Measurements from ENCODE around the gene WBP2NL.

The WBP2NL gene

DNA sequence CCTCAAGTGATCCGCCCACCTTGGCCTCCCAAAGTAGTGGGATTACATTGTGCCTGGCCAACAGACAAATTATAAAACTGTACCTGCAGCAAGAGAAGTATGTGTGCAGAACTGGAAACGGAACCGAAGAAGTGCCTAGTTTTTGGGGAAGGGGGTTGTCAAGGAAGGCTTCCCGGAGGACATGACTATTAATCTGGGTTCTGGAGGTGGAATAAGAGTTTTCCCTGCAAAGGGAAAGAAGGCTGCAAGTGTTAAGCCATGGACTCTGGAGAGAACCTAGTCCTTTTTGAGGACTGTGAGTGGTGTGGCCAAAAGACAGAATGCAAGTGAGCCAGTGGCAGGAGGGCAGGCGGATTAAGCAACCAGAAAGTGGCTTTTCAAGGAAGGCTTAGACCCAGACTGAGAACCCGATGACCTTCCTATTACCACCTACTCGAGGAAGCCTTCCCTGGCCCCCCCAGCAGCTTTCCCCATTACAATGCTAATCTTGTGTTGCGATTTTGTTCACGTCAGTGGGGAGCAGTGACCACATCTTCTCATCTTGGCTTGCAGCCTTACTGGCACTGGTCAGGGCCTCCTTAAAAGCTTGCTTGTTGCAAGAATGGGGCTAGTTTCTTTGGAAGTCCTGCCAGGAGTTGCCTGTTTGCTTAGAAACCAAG is 35.0 kb upstream of the WBP2NL start:
- Histone ChIP-seq H3K9me2 (replicated peaks; ENCODE audit: low read depth, low read length) (no peaks in the 10 kb centered on the region), H3K9ac (ENCODE audit: low read depth, low read length, poor library complexity, severe bottlenecking) (no peak overlapping the region), H2AFZ (ENCODE audit: low read length) (no peak overlapping the region), H3K4me1 (ENCODE audit: insufficient read depth, low read length, poor library complexity, severe bottlenecking) (peaks cover 3% of the 10 kb centered on the region), H3K36me3 (ENCODE audit: insufficient read depth, low read length) (no peaks in the 10 kb centered on the region), H3K9me3 (ENCODE audit: insufficient read depth, low read depth, low read length) (no peaks in the 10 kb centered on the region), H3K27me3 (ENCODE audit: insufficient read depth, low read length, poor library complexity, severe bottlenecking) (no peaks in the 10 kb centered on the region), H3F3A (ENCODE audit: low read depth) (no peaks in the 10 kb centered on the region), H3K79me2 (ENCODE audit: insufficient read depth, low read length) (no peaks in the 10 kb centered on the region), H4K20me1 (ENCODE audit: insufficient read depth, low read length, poor library complexity, severe bottlenecking) (no peaks in the 10 kb centered on the region), H3K4me3 (ENCODE audit: low read length, poor library complexity, severe bottlenecking) (no peak overlapping the region), H3K4me2 (ENCODE audit: low read depth, low read length, poor library complexity, severe bottlenecking) (no peak overlapping the region)
- TF ChIP-seq, protein P1, sequence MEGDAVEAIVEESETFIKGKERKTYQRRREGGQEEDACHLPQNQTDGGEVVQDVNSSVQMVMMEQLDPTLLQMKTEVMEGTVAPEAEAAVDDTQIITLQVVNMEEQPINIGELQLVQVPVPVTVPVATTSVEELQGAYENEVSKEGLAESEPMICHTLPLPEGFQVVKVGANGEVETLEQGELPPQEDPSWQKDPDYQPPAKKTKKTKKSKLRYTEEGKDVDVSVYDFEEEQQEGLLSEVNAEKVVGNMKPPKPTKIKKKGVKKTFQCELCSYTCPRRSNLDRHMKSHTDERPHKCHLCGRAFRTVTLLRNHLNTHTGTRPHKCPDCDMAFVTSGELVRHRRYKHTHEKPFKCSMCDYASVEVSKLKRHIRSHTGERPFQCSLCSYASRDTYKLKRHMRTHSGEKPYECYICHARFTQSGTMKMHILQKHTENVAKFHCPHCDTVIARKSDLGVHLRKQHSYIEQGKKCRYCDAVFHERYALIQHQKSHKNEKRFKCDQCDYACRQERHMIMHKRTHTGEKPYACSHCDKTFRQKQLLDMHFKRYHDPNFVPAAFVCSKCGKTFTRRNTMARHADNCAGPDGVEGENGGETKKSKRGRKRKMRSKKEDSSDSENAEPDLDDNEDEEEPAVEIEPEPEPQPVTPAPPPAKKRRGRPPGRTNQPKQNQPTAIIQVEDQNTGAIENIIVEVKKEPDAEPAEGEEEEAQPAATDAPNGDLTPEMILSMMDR (conservative IDR thresholded peaks at IDR 0.05; ENCODE audit: low read length) = no peak
- TF ChIP-seq EZH2phosphoT487 (IDR thresholded peaks at IDR 0.05; ENCODE audit: borderline replicate concordance) = no peak

DNA sequence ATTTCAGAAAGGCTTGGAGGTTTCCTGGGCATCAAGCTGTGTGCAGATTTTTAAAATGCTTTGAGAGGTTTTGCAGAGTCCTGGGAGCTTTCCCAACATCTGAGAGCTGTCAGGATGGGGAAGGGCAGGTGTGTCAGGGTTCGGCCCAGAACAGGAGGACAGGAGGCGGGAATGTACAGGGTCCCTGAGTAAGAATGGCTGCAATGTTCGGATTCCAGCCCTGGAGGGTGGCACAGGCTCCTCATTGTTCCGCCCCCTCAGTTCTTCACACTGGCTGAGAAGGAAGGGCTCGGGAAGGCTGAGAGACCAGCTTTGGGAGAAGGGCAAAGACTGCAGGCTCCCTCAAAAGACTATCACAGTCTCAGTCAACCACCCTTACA is 34.5 kb upstream of the WBP2NL start:
- Histone ChIP-seq H3K27me3 (ENCODE audit: insufficient read depth, low read length, poor library complexity, severe bottlenecking) (no peaks in the 10 kb centered on the region), H3K4me3 (ENCODE audit: low read length, poor library complexity, severe bottlenecking) (no peak overlapping the region), H3K9me3 (ENCODE audit: insufficient read depth, low read depth, low read length) (no peaks in the 10 kb centered on the region), H3K79me2 (ENCODE audit: insufficient read depth, low read length) (no peaks in the 10 kb centered on the region), H3K9ac (ENCODE audit: low read depth, low read length, poor library complexity, severe bottlenecking) (no peak overlapping the region), H3F3A (ENCODE audit: low read depth) (no peaks in the 10 kb centered on the region), H3K4me2 (ENCODE audit: low read depth, low read length, poor library complexity, severe bottlenecking) (no peak overlapping the region), H4K20me1 (ENCODE audit: insufficient read depth, low read length, poor library complexity, severe bottlenecking) (no peaks in the 10 kb centered on the region), H3K36me3 (ENCODE audit: insufficient read depth, low read length) (no peaks in the 10 kb centered on the region), H3K9me2 (replicated peaks; ENCODE audit: low read depth, low read length) (no peaks in the 10 kb centered on the region), H2AFZ (ENCODE audit: low read length) (no peak overlapping the region), H3K4me1 (ENCODE audit: insufficient read depth, low read length, poor library complexity, severe bottlenecking) (peaks cover 3% of the 10 kb centered on the region)
- no peak for TF ChIP-seq EZH2phosphoT487 (IDR thresholded peaks at IDR 0.05; ENCODE audit: borderline replicate concordance)
- TF ChIP-seq, protein P1 (conservative IDR thresholded peaks at IDR 0.05; ENCODE audit: low read length) = no peak

DNA sequence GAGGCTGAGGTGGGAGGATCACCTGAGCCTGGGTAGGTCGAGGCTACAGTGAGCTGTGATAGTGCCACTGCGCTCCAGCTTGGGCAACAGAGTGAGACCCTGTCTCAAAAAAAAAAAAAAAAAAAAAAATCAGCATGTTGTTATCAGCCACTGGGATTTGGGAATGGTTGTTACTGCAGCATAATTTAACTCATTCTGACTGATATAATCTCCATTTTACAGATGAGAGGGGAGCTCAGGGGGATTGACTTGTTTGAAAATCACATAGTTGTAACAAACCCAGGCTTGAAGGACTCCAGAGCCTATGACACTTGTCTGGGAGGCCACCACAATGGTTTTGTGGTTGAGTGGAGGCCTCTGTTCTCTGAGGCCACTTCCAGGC is 32.4 kb upstream of the WBP2NL start:
- Histone ChIP-seq H3K4me2 (ENCODE audit: low read depth, low read length, poor library complexity, severe bottlenecking) (no peak overlapping the region), H3K9me3 (ENCODE audit: insufficient read depth, low read depth, low read length) (no peaks in the 10 kb centered on the region), H2AFZ (ENCODE audit: low read length) (no peak overlapping the region), H3K4me3 (ENCODE audit: low read length, poor library complexity, severe bottlenecking) (no peak overlapping the region), H3K79me2 (ENCODE audit: insufficient read depth, low read length) (no peaks in the 10 kb centered on the region), H3K9ac (ENCODE audit: low read depth, low read length, poor library complexity, severe bottlenecking) (no peak overlapping the region), H3K4me1 (ENCODE audit: insufficient read depth, low read length, poor library complexity, severe bottlenecking) (peaks cover 3% of the 10 kb centered on the region), H3K9me2 (replicated peaks; ENCODE audit: low read depth, low read length) (no peaks in the 10 kb centered on the region), H3K36me3 (ENCODE audit: insufficient read depth, low read length) (no peaks in the 10 kb centered on the region), H3K27me3 (ENCODE audit: insufficient read depth, low read length, poor library complexity, severe bottlenecking) (no peaks in the 10 kb centered on the region), H4K20me1 (ENCODE audit: insufficient read depth, low read length, poor library complexity, severe bottlenecking) (no peaks in the 10 kb centered on the region), H3F3A (ENCODE audit: low read depth) (no peaks in the 10 kb centered on the region)
- TF ChIP-seq EZH2phosphoT487 (IDR thresholded peaks at IDR 0.05; ENCODE audit: borderline replicate concordance) = no peak
- TF ChIP-seq, protein P1 (conservative IDR thresholded peaks at IDR 0.05; ENCODE audit: low read length) = no peak
